Measurements from ENCODE around the gene PPP6R3.

DNA sequence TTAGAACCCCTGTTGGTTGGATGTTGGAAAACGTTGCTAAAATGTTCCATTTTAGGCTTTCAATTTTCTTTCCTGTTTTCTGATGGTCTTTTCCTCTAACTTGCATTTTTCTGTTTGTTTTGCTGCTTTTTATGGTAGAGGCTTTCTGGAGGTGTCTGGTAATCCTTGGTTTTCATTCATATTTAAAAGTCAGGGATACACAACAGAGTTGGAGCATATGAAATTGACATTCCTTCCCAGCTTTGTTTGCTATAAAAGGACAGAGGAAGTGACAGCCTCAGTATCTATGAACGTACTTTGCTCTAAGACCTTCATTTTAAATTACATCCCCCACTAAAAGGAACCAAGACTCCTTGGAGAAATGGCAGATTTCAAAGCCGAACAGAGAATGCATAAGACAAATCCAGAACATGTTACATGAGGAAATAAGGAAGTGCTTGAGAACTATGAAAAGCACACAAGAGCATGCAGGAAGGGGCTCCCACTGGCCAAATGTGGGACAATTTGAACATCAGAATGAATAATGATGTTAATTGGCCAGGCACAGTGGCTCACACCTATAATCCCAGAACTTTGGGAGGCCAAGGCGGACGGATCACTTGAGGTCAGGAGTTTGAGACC lies 56.7 kb downstream of the PPP6R3 start:
- no peak for TF ChIP-seq SIN3A (conservative IDR thresholded peaks at IDR 0.05 in 1 of 2, IDR thresholded peaks at IDR 0.05 in 1 of 2; ENCODE audit: low read depth in 1 of 2, low read length in 2 of 2)
- no peak for TF ChIP-seq EP300 (IDR thresholded peaks at IDR 0.05; ENCODE audit: borderline replicate concordance in 1 of 2, low read depth in 2 of 2, low read length in 2 of 2)
- TF ChIP-seq, protein P1, sequence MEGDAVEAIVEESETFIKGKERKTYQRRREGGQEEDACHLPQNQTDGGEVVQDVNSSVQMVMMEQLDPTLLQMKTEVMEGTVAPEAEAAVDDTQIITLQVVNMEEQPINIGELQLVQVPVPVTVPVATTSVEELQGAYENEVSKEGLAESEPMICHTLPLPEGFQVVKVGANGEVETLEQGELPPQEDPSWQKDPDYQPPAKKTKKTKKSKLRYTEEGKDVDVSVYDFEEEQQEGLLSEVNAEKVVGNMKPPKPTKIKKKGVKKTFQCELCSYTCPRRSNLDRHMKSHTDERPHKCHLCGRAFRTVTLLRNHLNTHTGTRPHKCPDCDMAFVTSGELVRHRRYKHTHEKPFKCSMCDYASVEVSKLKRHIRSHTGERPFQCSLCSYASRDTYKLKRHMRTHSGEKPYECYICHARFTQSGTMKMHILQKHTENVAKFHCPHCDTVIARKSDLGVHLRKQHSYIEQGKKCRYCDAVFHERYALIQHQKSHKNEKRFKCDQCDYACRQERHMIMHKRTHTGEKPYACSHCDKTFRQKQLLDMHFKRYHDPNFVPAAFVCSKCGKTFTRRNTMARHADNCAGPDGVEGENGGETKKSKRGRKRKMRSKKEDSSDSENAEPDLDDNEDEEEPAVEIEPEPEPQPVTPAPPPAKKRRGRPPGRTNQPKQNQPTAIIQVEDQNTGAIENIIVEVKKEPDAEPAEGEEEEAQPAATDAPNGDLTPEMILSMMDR (IDR thresholded peaks at IDR 0.05; ENCODE audit: control extremely low read depth in 1 of 3, insufficient read depth in 1 of 3, low read depth in 1 of 3, low read length in 3 of 3): no peak
- no peak for TF ChIP-seq HDAC6 (IDR thresholded peaks at IDR 0.05; ENCODE audit: low read depth, low read length)
- no peak for TF ChIP-seq TAF1 (IDR thresholded peaks at IDR 0.05; ENCODE audit: low read depth, low read length)
- no peak for TF ChIP-seq POLR2A (IDR thresholded peaks at IDR 0.05; ENCODE audit: control extremely low read depth in 1 of 2, low read depth in 2 of 2, low read length in 2 of 2)
- no peak for TF ChIP-seq POLR2AphosphoS5 (IDR thresholded peaks at IDR 0.05; ENCODE audit: low read depth, low read length)
